ACC112 (cell line): ENCODE results near the gene SASH1.

Experiments
- H2AFZ ChIP-seq: fragments of 200-600 bp; sonication (generic); one replicate; pipeline ENCODE4 v1.6.0; 2017; ENCODE audit warnings: antibody characterized with exemption, low read length; ENCODE audit not compliant: unreplicated experiment
- H3K27ac ChIP-seq: fragments of 200-600 bp; sonication (generic); 2 replicates; pipeline ENCODE4 v1.5.1; 2014; ENCODE audit warnings: low read depth, mild to moderate bottlenecking, antibody characterized with exemption, low read length, moderate library complexity
- H3K27me3 ChIP-seq: fragments of 200-600 bp; sonication (generic); 2 replicates; pipeline ENCODE4 v1.6.1; 2014; ENCODE audit warnings: mild to moderate bottlenecking, antibody characterized with exemption, low read length, moderate library complexity, mixed read lengths; ENCODE audit not compliant: insufficient read depth
- H3K36me3 ChIP-seq: fragments of 200-600 bp; sonication (generic); 2 replicates; pipeline ENCODE4 v1.6.1; 2016; ENCODE audit warnings: mild to moderate bottlenecking, antibody characterized with exemption, low read length, moderate library complexity, mixed read lengths; ENCODE audit not compliant: insufficient read depth
- H3K4me1 ChIP-seq: fragments of 200-600 bp; sonication (generic); one replicate; pipeline ENCODE4 v1.6.1; 2016; ENCODE audit warnings: low read length, mixed read lengths; ENCODE audit not compliant: insufficient read depth, unreplicated experiment, control insufficient read depth
- H3K4me3 ChIP-seq: fragments of 200-600 bp; sonication (generic); 2 replicates; pipeline ENCODE4 v1.5.1; 2014; ENCODE audit warnings: mild to moderate bottlenecking, low read depth, low read length
- H3K79me2 ChIP-seq: fragments of 200-600 bp; sonication (generic); one replicate; pipeline ENCODE4 v1.6.0; 2016; ENCODE audit warnings: low read length; ENCODE audit not compliant: control insufficient read depth, unreplicated experiment, insufficient read depth

Gene SASH1

GRCh38 chr6:148309301-148309700 is 33.3 kb upstream of the SASH1 start:
- Histone ChIP-seq H3K4me1 (peaks cover 16% of the 10 kb centered on the region), H3K79me2 (no peaks in the 10 kb centered on the region), H3K4me3 (no peak overlapping the region), H3K36me3 (no peaks in the 10 kb centered on the region), H3K27ac (no peak overlapping the region), H3K27me3 (no peaks in the 10 kb centered on the region), H2AFZ (no peak overlapping the region)

GRCh38 chr6:148311966-148312669 is 30.5 kb upstream of the SASH1 start:
- H3K36me3 ChIP-seq: no peaks in the 10 kb centered on the region
- H3K4me3 ChIP-seq: no peak overlapping the region
- H3K27ac ChIP-seq: no peak overlapping the region
- no peaks in the 10 kb centered on the region for H3K79me2 ChIP-seq
- H3K27me3 ChIP-seq: no peaks in the 10 kb centered on the region
- H3K4me1 ChIP-seq: no peaks in the 10 kb centered on the region
- no peak overlapping the region for H2AFZ ChIP-seq

- Histone ChIP-seq H3K4me1 (no peaks in the 10 kb centered on the region), H3K4me3 (no peak overlapping the region), H3K27ac (no peak overlapping the region), H3K79me2 (no peaks in the 10 kb centered on the region), H3K27me3 (no peaks in the 10 kb centered on the region), H2AFZ (no peak overlapping the region), H3K36me3 (no peaks in the 10 kb centered on the region)
These were observed 29.1 kb upstream of the SASH1 start for GRCh38 chr6:148313488-148313887.

GRCh38 chr6:148316308-148316707 is 26.3 kb upstream of the SASH1 start:
- Histone ChIP-seq H3K27me3 (no peaks in the 10 kb centered on the region), H3K4me1 (no peaks in the 10 kb centered on the region), H2AFZ (no peak overlapping the region), H3K27ac (no peak overlapping the region), H3K4me3 (no peak overlapping the region), H3K79me2 (no peaks in the 10 kb centered on the region), H3K36me3 (peaks cover 7% of the 10 kb centered on the region; the same call in 1 of the 2 replicates)

- Histone ChIP-seq H3K27ac (no peak overlapping the region), H3K79me2 (no peaks in the 10 kb centered on the region)
These were observed 25.6 kb upstream of the SASH1 start for GRCh38 chr6:148317051-148317450.

GRCh38 chr6:148317739-148318138 is 24.9 kb upstream of the SASH1 start:
- Histone ChIP-seq H3K36me3 (peaks cover 7% of the 10 kb centered on the region; the same call in 1 of the 2 replicates), H3K4me1 (no peaks in the 10 kb centered on the region), H3K27ac (no peak overlapping the region), H3K79me2 (no peaks in the 10 kb centered on the region), H2AFZ (no peak overlapping the region), H3K27me3 (no peaks in the 10 kb centered on the region), H3K4me3 (no peak overlapping the region)

More at GRCh38 chr6:148317051-148317450, 25.6 kb upstream of the SASH1 start:
- H3K4me3 ChIP-seq: no peak overlapping the region
- H2AFZ ChIP-seq: no peak overlapping the region
- H3K36me3 ChIP-seq: peaks cover 7% of the 10 kb centered on the region; the same call in 1 of the 2 replicates
- no peaks in the 10 kb centered on the region for H3K27me3 ChIP-seq
- no peaks in the 10 kb centered on the region for H3K4me1 ChIP-seq

- H3K27ac ChIP-seq: no peak overlapping the region
- H3K4me3 ChIP-seq: no peak overlapping the region
- no peak overlapping the region for H2AFZ ChIP-seq
- peaks cover 7% of the 10 kb centered on the region; the same call in 1 of the 2 replicates for H3K36me3 ChIP-seq
- peaks cover 5% of the 10 kb centered on the region for H3K79me2 ChIP-seq
- H3K4me1 ChIP-seq: peaks cover 17% of the 10 kb centered on the region
- H3K27me3 ChIP-seq: no peaks in the 10 kb centered on the region
These were observed 19.9 kb upstream of the SASH1 start for GRCh38 chr6:148322704-148323103.

- Histone ChIP-seq H3K79me2 (peaks cover 5% of the 10 kb centered on the region), H3K36me3 (peaks cover 7% of the 10 kb centered on the region; the same call in 1 of the 2 replicates), H3K4me1 (peaks cover 17% of the 10 kb centered on the region), H2AFZ (no peak overlapping the region), H3K27ac (no peak overlapping the region), H3K27me3 (no peaks in the 10 kb centered on the region), H3K4me3 (no peak overlapping the region)
These were observed 19.3 kb upstream of the SASH1 start for GRCh38 chr6:148323344-148323743.

GRCh38 chr6:148324297-148324985 is 18.2 kb upstream of the SASH1 start:
- Histone ChIP-seq H3K36me3 (peaks cover 7% of the 10 kb centered on the region; the same call in 1 of the 2 replicates), H3K4me1 (peaks cover 28% of the 10 kb centered on the region), H2AFZ (no peak overlapping the region), H3K79me2 (peaks cover 5% of the 10 kb centered on the region), H3K27ac (peak overlapping the region; percentile 26), H3K4me3 (no peak overlapping the region), H3K27me3 (no peaks in the 10 kb centered on the region)

- H3K4me1 ChIP-seq: peaks cover 37% of the 10 kb centered on the region
- H3K27ac ChIP-seq: no peak overlapping the region
- H3K36me3 ChIP-seq: peaks cover 3% of the 10 kb centered on the region; the same call in 1 of the 2 replicates
- no peaks in the 10 kb centered on the region for H3K27me3 ChIP-seq
- peaks cover 5% of the 10 kb centered on the region for H3K79me2 ChIP-seq
- no peak overlapping the region for H3K4me3 ChIP-seq
- H2AFZ ChIP-seq: no peak overlapping the region
These were observed 17.1 kb upstream of the SASH1 start for GRCh38 chr6:148325316-148326068.
